Measurements from ENCODE around the gene NUP160.
"Not testable (repeated sequence)": the region's sequence is repeated elsewhere in the genome, so short reads cannot be mapped to it uniquely, and the experiment has no call there.

The NUP160 gene

GRCh38 chr11:47860536-47860935 lies 12.4 kb upstream of the NUP160 start:
- no peak for DNase-seq

GRCh38 chr11:47857892-47858543 lies 9.9 kb upstream of the NUP160 start:
- no peak for DNase-seq

- DNase-seq: no peak
Observed at GRCh38 chr11:47857485-47857884, 9.3 kb upstream of the NUP160 start.

- DNase-seq: no peak
Observed at GRCh38 chr11:47856186-47856585, 8.0 kb upstream of the NUP160 start.

GRCh38 chr11:47854667-47855066 lies 6.5 kb upstream of the NUP160 start:
- no peak for DNase-seq

GRCh38 chr11:47852053-47852452 lies 3.9 kb upstream of the NUP160 start:
- DNase-seq: no peak

GRCh38 chr11:47850337-47850736 lies 2.2 kb upstream of the NUP160 start:
- DNase-seq: no peak

GRCh38 chr11:47848700-47849155 lies 578 bp upstream of the NUP160 start:
- no peak for DNase-seq

- no peak for DNase-seq
Observed at GRCh38 chr11:47847537-47847891, 636 bp downstream of the NUP160 start.

- DNase-seq: no peak
Observed at GRCh38 chr11:47846998-47847397, 1.2 kb downstream of the NUP160 start.

- no peak for DNase-seq
Observed at GRCh38 chr11:47843361-47844055, 4.6 kb downstream of the NUP160 start.

GRCh38 chr11:47842749-47843148 lies 5.4 kb downstream of the NUP160 start:
- DNase-seq: no peak

GRCh38 chr11:47837929-47838328 lies 10.2 kb downstream of the NUP160 start:
- DNase-seq: no peak

GRCh38 chr11:47837292-47837691 lies 10.9 kb downstream of the NUP160 start:
- no peak for DNase-seq

- not testable (repeated sequence) for DNase-seq
Observed at GRCh38 chr11:47830013-47830412, 18.1 kb downstream of the NUP160 start.

GRCh38 chr11:47828284-47828683 lies 19.9 kb downstream of the NUP160 start:
- DNase-seq: no peak

- not testable (repeated sequence) for DNase-seq
Observed at GRCh38 chr11:47822664-47823063, 25.5 kb downstream of the NUP160 start.

- no peak for DNase-seq
Observed at GRCh38 chr11:47819743-47820142, 28.4 kb downstream of the NUP160 start.

- DNase-seq: no peak
Observed at GRCh38 chr11:47800759-47801158, 47.4 kb downstream of the NUP160 start.

GRCh38 chr11:47797633-47798032 lies 50.5 kb downstream of the NUP160 start:
- no peak for DNase-seq

GRCh38 chr11:47791774-47792430 lies 56.2 kb downstream of the NUP160 start:
- no peak for DNase-seq

- DNase-seq: not testable (repeated sequence)
Observed at GRCh38 chr11:47790017-47790416, 58.1 kb downstream of the NUP160 start.

GRCh38 chr11:47788181-47788580 lies 60.0 kb downstream of the NUP160 start:
- no peak for DNase-seq

GRCh38 chr11:47786373-47786772 lies 61.8 kb downstream of the NUP160 start:
- no peak for DNase-seq

Measured in activated effector memory CD4-positive, alpha-beta T cell treated with Interleukin-2 at 50 U/mL for 16 hours (primary cell).